Measurements from ENCODE around the gene NCOR2. TPM values are rescaled to one million over a fixed set of nuclear protein-coding genes. Genes with fewer than 3 reads are reported as not detected.

NCOR2 gene
- polyA plus RNA-seq, 1 donor from 2014 or later: 4.8 TPM

- no peaks in the 10 kb centered on the region for H3K79me2 ChIP-seq (replicated peaks; ENCODE audit: insufficient read depth, low read length)
- H3K36me3 ChIP-seq (ENCODE audit: insufficient read depth, low read length): no peaks in the 10 kb centered on the region
- no peaks in the 10 kb centered on the region for H3K9me3 ChIP-seq (ENCODE audit: low read length)
- H3F3A ChIP-seq (ENCODE audit: insufficient read depth, low read length, poor library complexity, severe bottlenecking): no peaks in the 10 kb centered on the region
- no peaks in the 10 kb centered on the region for H3K9me2 ChIP-seq (ENCODE audit: insufficient read depth, low read length)
- H2AFZ ChIP-seq (ENCODE audit: low read depth, low read length): no peak overlapping the region
- H4K20me1 ChIP-seq (ENCODE audit: insufficient read depth): no peaks in the 10 kb centered on the region
- no peaks in the 10 kb centered on the region for H3K27me3 ChIP-seq (ENCODE audit: insufficient read depth, low read depth, low read length)
- no peak overlapping the region for H3K4me2 ChIP-seq (ENCODE audit: low read length)
- H3K27ac ChIP-seq (ENCODE audit: low read length): no peak overlapping the region
- H3K4me3 ChIP-seq (ENCODE audit: low read length): no peak overlapping the region
- H3K9ac ChIP-seq (ENCODE audit: low read length): no peak overlapping the region
- TF ChIP-seq POLR2AphosphoS5 (IDR thresholded peaks at IDR 0.05) (no peak), SMC3 (conservative IDR thresholded peaks at IDR 0.05; ENCODE audit: poor library complexity) (no peak), RAD21 (conservative IDR thresholded peaks at IDR 0.05) (no peak), MXI1 (conservative IDR thresholded peaks at IDR 0.05; ENCODE audit: poor library complexity, severe bottlenecking) (no peak), CTCF (IDR thresholded peaks at IDR 0.05; ENCODE audit: poor library complexity, severe bottlenecking) (no peak), EP300 (conservative IDR thresholded peaks at IDR 0.05; ENCODE audit: poor library complexity, severe bottlenecking) (no peak), REST (IDR thresholded peaks at IDR 0.05; ENCODE audit: borderline replicate concordance) (no peak), EZH2 (IDR thresholded peaks at IDR 0.05; ENCODE audit: borderline replicate concordance, insufficient read depth, low read length, poor library complexity, severe bottlenecking) (no peak), TAF1 (IDR thresholded peaks at IDR 0.05; ENCODE audit: low read depth) (no peak)
Measured at GRCh38 chr12:124593176-124593575, 25.8 kb upstream of the NCOR2 start.

- no peak overlapping the region for H3K4me2 ChIP-seq (ENCODE audit: low read length)
- no peak overlapping the region for H3K27ac ChIP-seq (ENCODE audit: low read length)
- H3K36me3 ChIP-seq (ENCODE audit: insufficient read depth, low read length): no peaks in the 10 kb centered on the region
- H3K4me3 ChIP-seq (ENCODE audit: low read length): no peak overlapping the region
- H3F3A ChIP-seq (ENCODE audit: insufficient read depth, low read length, poor library complexity, severe bottlenecking): no peaks in the 10 kb centered on the region
- H2AFZ ChIP-seq (ENCODE audit: low read depth, low read length): no peak overlapping the region
- TF ChIP-seq TAF1 (IDR thresholded peaks at IDR 0.05; ENCODE audit: low read depth) (no peak), REST (IDR thresholded peaks at IDR 0.05; ENCODE audit: borderline replicate concordance) (no peak), EP300 (conservative IDR thresholded peaks at IDR 0.05; ENCODE audit: poor library complexity, severe bottlenecking) (no peak), CTCF (IDR thresholded peaks at IDR 0.05; ENCODE audit: poor library complexity, severe bottlenecking) (no peak), POLR2AphosphoS5 (IDR thresholded peaks at IDR 0.05) (no peak), RAD21 (conservative IDR thresholded peaks at IDR 0.05) (no peak), EZH2 (IDR thresholded peaks at IDR 0.05; ENCODE audit: borderline replicate concordance, insufficient read depth, low read length, poor library complexity, severe bottlenecking) (no peak), MXI1 (conservative IDR thresholded peaks at IDR 0.05; ENCODE audit: poor library complexity, severe bottlenecking) (no peak), SMC3 (conservative IDR thresholded peaks at IDR 0.05; ENCODE audit: poor library complexity) (no peak)
- no peaks in the 10 kb centered on the region for H4K20me1 ChIP-seq (ENCODE audit: insufficient read depth)
- H3K9me2 ChIP-seq (ENCODE audit: insufficient read depth, low read length): no peaks in the 10 kb centered on the region
- no peaks in the 10 kb centered on the region for H3K79me2 ChIP-seq (replicated peaks; ENCODE audit: insufficient read depth, low read length)
- H3K27me3 ChIP-seq (ENCODE audit: insufficient read depth, low read depth, low read length): no peaks in the 10 kb centered on the region
- H3K9me3 ChIP-seq (ENCODE audit: low read length): no peaks in the 10 kb centered on the region
- H3K9ac ChIP-seq (ENCODE audit: low read length): no peak overlapping the region
Measured at GRCh38 chr12:124592481-124593160, 25.2 kb upstream of the NCOR2 start.

Data from neural cell (in vitro differentiated cells).